ENCODE results near the gene STX18.
"Not testable (repeated sequence)": the region's sequence is repeated elsewhere in the genome, so short reads cannot be mapped to it uniquely, and the experiment has no call there.

Gene STX18

DNA sequence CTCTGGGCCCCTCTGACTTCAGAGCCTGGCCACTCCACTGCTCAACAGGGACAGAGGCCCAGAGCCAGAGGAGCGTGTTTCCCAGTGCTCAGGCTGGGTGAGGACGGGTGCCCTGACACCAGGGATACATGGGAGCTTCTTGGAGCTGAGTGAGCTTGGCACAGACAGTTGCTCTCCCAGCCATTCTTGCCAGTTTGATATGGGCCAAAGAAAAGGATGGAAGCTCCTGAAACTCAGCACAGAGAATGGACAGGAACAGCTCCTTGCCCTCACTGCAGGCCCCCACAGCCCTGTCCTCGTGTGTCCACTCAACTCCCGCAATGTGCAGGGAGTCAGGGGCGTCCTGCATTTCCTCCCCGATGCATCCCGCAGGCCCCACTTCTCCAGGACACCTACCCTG is 116.2 kb downstream of the STX18 start:
- H3K4me3 ChIP-seq (ENCODE audit: low read depth, low read length) = no peak overlapping the region
- TF ChIP-seq, protein P1, sequence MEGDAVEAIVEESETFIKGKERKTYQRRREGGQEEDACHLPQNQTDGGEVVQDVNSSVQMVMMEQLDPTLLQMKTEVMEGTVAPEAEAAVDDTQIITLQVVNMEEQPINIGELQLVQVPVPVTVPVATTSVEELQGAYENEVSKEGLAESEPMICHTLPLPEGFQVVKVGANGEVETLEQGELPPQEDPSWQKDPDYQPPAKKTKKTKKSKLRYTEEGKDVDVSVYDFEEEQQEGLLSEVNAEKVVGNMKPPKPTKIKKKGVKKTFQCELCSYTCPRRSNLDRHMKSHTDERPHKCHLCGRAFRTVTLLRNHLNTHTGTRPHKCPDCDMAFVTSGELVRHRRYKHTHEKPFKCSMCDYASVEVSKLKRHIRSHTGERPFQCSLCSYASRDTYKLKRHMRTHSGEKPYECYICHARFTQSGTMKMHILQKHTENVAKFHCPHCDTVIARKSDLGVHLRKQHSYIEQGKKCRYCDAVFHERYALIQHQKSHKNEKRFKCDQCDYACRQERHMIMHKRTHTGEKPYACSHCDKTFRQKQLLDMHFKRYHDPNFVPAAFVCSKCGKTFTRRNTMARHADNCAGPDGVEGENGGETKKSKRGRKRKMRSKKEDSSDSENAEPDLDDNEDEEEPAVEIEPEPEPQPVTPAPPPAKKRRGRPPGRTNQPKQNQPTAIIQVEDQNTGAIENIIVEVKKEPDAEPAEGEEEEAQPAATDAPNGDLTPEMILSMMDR (IDR thresholded peaks at IDR 0.05; ENCODE audit: borderline replicate concordance, insufficient read depth, low read depth, low read length) = no peak

DNA sequence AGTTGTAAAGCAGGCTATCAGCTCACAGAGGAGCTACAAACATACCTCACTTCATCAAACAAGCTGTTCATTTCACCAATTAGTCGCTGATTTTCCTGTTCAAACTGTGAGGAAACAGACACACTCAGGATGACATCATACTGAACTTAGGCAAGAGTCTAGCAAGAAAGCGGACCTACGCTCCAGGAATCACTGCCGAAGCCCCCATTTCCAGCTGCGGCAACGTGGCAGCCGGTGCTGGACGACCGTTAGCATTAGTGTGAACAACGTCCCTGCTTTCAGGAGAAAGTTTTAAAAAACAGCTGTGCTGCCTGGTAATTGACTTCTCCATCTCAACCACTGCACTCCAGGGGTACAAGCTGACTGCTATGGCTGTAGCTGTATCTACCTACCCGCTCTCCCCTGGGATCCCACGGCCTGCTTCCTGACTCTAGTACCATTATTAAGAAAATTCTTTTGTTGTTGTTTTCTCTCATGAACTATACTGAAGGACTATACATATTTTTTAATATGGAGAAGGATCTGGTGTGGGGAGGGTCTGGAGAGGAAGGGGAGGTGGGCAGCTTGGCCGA is 116.6 kb downstream of the STX18 start:
- TF ChIP-seq, protein P1 (IDR thresholded peaks at IDR 0.05; ENCODE audit: borderline replicate concordance, insufficient read depth, low read depth, low read length) = no peak
- no peak overlapping the region for H3K4me3 ChIP-seq (ENCODE audit: low read depth, low read length)

DNA sequence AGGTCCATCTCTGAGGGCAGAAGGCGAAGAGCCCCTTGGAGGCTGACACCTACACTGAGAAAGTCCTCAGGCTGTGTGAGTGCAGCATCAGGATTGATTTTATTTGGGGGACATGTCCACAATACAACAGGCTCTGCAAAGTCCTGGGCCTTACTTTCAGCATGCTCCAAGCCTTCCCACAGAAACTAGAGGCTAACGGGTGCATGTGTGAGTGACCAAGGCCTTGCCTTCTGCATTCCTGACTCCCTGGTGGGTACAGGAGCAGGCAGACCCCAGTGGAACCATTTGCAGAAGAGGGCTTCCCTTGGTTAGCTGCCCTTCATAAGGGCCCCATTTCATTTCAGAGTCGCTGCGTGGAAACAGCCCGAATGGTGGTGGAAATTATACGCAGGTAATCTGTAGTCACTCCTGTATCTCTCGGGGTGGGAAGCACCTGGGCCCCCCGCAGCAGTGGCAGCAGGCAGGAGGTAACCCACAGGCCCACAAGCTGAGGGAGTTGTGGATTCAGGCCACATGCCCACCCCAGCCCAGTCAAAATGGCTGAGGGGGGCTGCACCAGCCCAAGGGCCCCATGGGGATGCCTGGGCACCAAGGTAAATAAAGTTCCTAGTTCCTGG is 117.2 kb downstream of the STX18 start:
- TF ChIP-seq, protein P1 (IDR thresholded peaks at IDR 0.05; ENCODE audit: borderline replicate concordance, insufficient read depth, low read depth, low read length) = no peak
- no peak overlapping the region for H3K4me3 ChIP-seq (ENCODE audit: low read depth, low read length)

DNA sequence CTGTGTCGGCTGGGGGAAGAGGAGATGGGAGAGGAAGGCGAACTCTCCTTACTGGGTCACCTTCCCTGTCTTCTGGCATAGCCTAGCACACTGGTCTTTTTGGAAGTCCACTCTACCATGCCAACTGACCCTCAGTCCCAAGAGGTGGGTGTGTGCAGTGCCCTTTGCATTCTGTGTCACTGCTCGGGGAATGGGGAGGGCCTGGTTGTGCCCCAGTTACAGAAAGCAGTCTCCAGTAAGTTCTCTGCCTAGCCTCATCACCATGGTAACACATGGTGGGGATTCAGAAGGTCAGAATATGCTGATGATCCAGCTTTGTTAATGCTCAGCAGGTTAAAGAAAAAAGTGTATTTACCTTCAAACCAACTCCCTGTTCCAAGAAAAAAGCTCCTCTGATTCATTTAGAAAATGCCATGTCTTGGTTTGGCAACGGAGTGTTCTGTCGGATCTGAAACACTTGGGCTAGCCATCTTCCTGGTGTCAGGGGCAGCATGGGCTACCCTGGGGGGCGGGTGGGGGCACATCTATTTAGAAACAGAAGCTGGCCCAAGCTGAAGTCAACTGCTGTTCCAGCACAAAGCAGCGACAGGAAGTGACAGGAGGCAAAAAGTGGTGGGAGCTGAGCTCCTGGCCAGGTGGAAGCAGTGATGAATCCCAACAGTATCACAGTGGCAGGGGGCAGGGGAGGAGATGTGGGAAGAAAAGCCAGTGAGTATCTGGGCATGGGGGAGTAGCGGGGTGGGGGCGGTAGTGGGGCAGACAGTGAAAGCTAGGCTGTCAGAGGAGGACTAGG is 117.9 kb downstream of the STX18 start:
- no peak overlapping the region for H3K4me3 ChIP-seq (ENCODE audit: low read depth, low read length)
- TF ChIP-seq, protein P1 (IDR thresholded peaks at IDR 0.05; ENCODE audit: borderline replicate concordance, insufficient read depth, low read depth, low read length) = no peak

DNA sequence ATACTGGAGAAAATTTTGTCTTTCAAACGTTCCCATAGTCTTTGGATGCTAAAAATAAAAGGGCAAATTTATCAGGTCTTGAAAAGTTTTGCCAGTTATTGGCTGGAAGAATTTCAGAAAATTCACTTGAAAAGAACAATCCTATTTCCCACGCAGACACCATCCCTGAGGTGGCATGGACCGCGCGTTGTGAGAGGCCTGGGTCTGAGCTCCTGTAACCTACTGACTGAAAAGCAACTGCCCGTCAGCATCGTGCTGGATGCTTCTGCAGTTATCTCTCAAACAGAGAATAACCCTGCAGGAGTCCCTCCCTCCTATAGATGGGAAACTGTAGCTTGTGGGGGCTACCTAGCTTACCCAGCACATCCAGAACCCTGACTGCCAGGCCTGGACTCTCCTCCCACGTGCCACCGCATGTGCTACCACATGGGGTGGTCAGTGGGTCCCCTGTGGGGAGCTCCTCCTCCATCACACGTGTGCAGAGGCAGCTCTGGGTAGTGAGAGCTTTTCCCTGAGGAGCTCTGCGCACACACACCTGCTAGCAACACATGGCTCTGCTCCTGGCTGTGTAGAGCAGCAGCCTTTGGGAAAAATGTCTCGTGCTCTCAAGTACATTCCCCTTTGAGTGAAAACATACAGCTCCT is 118.9 kb downstream of the STX18 start:
- TF ChIP-seq, protein P1 (IDR thresholded peaks at IDR 0.05; ENCODE audit: borderline replicate concordance, insufficient read depth, low read depth, low read length) = no peak
- H3K4me3 ChIP-seq (ENCODE audit: low read depth, low read length) = no peak overlapping the region

DNA sequence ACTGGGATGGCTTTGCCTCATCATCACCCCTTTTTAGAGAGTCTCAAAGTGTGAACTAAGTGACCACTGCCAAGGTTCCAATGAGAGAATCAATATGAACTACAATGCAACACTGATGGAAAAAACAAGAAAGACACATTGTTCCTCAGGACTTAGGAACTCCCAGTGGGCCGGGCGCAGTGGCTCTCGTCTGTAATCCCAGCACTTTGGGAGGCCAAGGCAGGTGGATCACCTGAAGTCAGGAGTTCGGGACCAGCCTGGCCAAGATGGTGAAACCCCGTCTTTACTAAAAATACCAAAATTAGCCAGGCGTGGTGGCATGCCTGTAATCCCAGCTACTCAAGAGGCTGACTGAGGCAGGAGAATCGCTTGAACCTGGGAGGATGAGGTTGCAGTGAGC is 119.7 kb downstream of the STX18 start:
- not testable (repeated sequence) for H3K4me3 ChIP-seq (ENCODE audit: low read depth, low read length)

DNA sequence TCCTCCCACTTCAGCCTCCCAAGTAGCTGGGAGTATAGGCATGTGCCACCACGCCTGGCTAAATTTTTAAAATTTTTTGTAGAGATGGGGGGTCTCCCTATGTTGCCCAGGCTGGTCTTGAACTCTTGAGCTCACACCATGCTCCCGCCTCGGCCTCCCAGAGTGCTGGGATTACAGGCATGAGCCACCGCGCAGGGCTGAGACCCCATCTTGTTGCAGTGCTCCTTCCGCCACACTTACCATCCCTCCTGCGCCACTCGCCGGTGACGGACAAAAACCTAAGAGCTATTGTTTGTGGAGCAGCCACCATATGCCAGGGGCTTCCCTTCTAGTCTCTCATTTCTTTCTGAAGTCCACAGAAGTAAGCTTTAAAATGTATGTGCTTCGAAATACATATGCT is 120.5 kb downstream of the STX18 start:
- no peak overlapping the region for H3K4me3 ChIP-seq (ENCODE audit: low read depth, low read length)
- TF ChIP-seq, protein P1 (IDR thresholded peaks at IDR 0.05; ENCODE audit: borderline replicate concordance, insufficient read depth, low read depth, low read length) = no peak

Measured in GM12875 (cell line).